HG03066 (cell line): ENCODE measurements around the gene SLC34A1.
"Not testable (repeated sequence)": the region's sequence is repeated elsewhere in the genome, so short reads cannot be mapped to it uniquely, and the experiment has no call there.

ENCODE experiments used
- ATAC-seq: cut with Tn5 transposase; IDR thresholded peaks from one replicate; pipeline ENCODE4 v1.9.1; 2021; ENCODE audit warnings: low read depth; ENCODE audit not compliant: unreplicated experiment

The SLC34A1 gene

DNA sequence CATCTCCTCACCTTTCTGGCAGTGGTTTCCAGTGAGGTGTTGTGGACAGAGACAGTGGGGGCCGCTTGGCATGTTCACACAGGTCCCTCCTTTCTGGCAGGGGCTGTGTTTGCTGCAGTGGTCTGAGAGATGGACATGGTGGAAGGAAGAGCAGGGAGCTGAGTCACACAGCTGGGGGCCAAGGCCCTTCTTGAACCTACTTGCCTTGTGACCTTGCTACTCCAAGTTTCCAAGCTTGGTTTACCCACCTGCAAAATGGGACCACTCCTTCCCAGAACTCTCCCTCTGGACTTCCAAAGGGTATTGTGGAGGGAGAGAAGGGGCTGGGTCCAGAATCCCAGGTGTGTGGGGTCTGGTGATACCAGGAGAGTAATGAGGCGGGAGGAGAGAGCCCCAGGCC, 21.1 kb downstream of the SLC34A1 start:
- no peak for ATAC-seq

- ATAC-seq: no peak
Measured at GRCh38 chr5:177405805-177406204, 21.6 kb downstream of the SLC34A1 start.

- no peak for ATAC-seq
Measured at GRCh38 chr5:177409043-177409801, 25.0 kb downstream of the SLC34A1 start, which contains the start of gene F12. Gene F12 (minus strand): TSS chr5:177409564. CDS start chr5:177409527, 37 bp downstream.

DNA sequence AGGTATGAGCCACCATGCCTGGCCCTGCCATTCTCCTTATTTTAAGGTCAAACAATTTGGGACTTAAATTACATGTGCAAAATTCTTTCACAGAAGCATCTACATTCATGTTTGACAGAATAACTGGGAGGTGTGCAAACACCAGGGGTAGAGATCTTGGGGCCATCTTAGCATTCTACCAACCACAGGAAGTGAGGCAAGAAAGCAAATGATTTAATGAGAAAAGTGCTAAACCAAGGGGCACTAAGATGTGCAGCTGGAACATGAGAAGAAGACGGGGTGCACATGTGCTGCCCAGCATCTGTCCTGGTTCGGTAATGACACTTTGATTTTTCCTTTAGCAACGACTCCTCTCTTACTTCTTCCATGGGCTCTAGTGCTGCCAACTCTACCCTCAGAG, 26.3 kb downstream of the SLC34A1 start:
- ATAC-seq: no peak

DNA sequence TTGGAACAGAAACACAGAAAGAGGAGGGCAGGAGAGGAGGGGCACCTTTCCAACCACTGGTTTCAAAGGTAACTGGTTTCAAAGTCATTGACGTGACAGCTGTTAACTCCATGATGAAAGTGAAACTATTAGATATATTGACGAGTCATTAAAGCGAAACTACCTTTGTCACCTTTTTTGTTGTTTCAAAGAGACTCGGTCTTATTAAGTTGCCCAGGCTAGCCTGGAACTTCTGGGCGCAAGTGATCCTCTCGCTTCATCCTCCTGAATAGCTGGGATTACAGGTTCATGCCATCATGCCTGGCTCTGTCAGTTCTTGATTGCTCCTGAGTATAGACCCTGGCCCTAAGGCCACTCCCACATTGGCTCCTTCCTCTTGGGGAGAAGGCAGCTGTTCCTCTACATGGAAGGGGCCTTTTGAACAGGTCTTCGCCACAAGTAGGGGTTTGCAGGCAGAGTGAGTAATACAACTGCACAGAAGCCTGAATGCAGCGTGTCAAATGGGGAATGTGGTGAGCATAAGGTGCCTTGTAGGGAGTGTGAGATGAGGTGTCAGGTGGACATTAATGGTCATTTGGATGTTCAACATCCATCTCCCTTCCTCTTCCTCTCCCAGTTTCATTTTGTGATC, 28.5 kb downstream of the SLC34A1 start:
- ATAC-seq: peak; percentile 70

DNA sequence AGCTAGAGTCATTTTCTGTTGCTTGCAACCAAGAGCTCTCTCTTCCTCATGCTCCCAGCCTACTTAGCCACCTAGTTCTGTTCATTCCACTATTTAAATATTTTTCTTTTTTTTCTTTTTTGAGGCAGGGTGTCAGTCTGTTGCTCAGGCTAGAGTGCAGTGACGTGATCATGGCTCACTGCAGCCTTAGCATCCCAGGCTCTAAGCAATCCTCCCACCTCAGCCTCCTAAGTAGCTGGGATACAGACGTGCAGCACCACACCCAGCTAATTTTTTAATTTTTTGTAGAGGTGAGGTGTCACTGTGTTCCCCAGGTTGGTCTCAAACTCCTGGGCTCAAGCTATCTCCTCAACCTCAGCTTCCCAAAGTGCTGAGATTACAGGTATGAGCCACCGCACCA, 30.2 kb downstream of the SLC34A1 start:
- no peak for ATAC-seq

GRCh38 chr5:177417081-177417480, 32.8 kb downstream of the SLC34A1 start:
- not testable (repeated sequence) for ATAC-seq

DNA sequence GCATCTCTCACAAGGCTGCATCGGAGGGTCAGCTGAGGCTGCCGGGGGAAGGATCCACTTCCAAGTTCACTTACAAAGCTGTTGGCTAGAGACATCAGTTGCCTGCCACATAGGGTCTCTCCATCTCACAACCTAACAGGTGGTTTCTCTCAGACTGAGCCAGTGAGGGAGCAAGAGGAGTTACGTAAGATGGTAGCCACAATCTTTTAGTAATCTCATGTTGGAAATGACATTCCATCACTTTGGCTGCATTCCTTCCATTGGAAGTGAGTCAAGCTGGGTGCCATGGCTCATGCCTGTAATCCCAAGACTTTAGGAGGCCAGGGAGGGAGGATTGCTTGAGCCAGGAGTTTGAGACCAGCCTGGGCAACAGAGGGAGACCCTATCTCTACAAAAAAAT, 34.8 kb downstream of the SLC34A1 start:
- no peak for ATAC-seq

GRCh38 chr5:177420472-177420871, 36.2 kb downstream of the SLC34A1 start:
- not testable (repeated sequence) for ATAC-seq

GRCh38 chr5:177421062-177421798, 37.0 kb downstream of the SLC34A1 start:
- no peak for ATAC-seq

GRCh38 chr5:177423671-177424070, 39.4 kb downstream of the SLC34A1 start:
- no peak for ATAC-seq

GRCh38 chr5:177425196-177425800, 41.1 kb downstream of the SLC34A1 start:
- ATAC-seq: no peak

DNA sequence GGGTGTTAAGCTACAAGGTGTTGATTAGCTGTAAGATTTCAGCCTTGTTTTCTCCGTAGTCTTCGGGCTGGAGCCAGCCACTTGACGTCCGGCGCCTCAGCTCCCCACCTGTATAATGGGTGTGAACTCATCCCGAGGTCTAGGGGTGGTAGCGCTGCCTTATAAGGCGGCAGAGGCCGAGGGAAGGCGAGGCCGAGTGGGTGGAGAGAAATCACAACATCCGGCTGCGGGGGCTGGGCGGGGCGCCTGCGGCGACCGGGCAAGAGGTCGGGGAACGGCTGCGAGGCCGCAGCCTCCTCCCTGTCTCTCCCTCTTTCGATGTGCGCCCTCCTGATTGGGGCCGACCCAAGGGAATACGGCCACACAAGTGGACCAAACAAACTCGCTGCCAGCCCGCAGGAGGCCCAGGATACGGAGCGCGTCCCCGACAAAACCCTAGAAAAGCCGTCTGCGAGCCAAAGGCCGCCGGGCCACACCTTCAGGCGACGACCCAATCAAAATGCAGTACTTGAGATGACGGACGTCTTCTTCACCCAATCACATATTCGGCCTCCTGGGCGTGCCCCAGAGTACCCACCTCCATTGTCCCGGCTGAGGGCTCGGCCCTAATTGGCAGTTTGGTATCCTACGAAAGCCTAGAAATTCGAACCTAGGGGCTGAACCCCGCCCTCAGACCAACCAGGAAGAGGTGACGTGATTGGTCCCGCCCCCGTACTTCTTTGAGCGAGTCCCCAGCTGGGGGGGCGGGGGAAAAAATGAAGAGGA, 41.7 kb downstream of the SLC34A1 start:
- peak; percentile 70 for ATAC-seq

DNA sequence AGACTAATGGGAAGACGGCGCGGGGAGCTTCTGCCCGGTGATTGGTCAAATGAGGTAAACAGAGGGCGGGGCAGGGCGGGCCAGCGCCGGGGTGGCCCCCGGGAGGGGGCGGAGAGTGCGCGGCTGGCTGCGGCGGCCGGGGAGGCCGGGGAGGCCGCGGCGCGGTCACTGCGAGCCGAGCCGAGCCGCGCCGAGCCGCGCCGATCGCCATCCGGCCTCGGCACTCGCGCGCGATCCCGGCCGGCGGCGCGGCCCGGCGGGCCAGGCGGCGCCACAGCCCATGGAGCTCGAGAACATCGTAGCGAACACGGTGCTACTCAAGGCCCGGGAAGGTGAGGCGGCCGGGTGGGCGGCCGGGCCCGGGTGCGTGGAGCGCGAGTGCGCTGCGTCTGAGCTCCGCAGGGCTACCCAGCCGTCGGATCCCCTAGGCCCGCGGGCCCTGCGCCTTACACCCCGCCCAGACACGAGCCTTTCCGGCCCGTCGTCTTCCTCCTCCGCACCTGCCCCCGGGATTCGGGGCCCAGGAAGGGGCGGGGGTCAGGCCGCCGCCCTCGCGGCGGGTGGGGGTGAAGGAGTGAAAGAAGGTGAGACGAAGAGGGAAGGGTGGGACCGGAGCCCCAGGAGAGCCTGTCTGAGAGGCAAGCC, 42.5 kb downstream of the SLC34A1 start, which contains the start of gene GRK6:
GRK6 (plus strand) TSS at position 111 of the 645 bp plus-strand sequence; CDS start at position 281, 170 bp downstream.
- ATAC-seq: peak; percentile 9

DNA sequence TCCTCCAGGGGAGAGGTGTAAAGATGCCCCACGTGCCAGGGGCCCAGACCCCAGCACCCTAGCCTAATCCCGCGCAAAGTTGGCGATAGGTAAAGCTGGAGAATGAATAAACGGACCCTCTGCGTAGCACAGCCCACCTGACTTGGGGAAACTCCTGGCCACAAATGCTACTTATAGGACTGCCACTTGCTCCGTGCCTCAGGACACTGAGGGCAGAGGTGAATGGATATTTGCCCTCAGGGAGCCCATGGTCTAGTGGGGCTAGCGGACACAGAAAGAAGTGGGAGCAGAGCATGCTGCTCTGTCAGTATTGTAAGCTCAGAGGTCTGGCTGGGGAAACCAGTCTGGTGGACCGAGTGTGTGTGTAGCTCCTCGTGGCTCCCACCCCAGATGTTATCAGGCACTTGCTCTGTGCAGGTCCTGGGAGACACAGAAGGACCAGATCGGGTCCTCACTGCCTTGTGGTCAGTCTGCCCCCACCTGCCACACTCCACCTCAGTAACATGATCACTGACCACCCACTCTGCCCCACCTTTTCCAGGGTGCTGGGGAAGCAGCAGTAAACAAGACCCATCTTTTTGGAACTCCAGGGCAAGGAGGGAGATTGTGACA, 43.1 kb downstream of the SLC34A1 start:
- ATAC-seq: no peak

DNA sequence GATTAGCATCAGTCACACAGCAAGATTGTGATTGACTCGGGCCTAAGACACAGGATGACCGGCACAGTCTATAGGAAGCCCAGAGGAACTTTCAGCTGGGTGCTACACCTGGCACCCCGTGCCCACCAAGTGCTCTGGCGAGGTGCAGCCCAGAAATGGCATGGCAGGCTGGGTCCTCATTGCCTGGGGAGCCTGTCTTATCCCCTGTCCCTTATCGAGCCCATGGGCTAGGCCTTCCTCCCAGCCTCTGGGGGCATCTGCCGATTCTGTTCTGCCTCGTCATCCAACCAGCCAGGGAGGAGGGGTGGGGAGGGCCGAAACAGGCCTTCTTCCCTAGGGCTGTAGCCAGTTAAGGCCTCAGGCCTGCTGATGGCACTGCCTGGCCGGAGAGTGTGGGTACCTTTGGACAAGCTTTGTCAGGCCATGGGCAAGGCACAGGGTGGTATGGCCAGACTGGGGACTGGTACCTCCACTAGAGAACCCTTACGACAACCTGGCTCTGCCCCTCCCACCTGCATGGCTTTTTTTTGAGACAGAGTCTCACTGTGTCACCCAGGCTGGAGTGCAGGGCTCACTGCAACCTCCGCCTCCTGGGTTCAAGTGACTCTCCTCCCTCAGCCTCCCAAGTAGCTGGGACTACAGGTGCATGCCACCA, 43.8 kb downstream of the SLC34A1 start:
- ATAC-seq: no peak

DNA sequence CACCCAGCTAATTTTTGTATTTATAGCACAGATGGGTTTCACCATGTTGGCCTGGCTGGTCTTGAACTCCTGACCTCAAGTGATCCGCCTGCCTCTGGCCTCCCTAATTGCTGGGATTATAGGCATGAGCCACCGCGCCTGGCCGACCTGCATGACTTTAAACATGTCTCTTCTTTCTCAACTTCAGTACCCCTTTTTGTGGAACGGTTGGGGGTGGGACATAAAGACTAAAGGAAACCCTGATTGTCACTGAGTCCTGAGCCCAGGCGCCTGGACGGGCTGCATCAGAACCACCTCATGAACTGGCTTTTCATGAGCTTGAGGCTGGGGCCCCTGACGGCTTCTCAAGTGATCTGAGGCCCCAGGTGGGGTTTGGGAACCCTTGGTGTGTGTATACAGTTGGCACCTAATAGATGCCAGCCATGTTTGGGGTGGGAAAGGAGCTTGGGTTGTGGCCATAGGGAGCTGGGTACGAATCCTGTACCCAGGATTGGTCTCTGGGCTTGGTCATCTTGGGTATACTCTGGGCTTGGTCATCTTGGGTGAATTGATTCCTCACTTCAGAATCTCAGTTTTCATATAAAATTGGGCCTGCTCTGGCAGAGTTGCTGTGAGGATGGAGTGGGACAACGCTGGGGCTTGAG, 44.5 kb downstream of the SLC34A1 start:
- no peak for ATAC-seq
